ENCODE measurements around the gene COL15A1. TPM values are rescaled to one million over a fixed set of nuclear protein-coding genes. Genes with fewer than 3 reads are reported as not detected.
A peak's percentile ranks its signal among the peaks of the same experiment; 100 is the strongest.

The COL15A1 gene
- total RNA-seq, 4 donors from 2014 or later: 134 to 256 (median 145) TPM

DNA sequence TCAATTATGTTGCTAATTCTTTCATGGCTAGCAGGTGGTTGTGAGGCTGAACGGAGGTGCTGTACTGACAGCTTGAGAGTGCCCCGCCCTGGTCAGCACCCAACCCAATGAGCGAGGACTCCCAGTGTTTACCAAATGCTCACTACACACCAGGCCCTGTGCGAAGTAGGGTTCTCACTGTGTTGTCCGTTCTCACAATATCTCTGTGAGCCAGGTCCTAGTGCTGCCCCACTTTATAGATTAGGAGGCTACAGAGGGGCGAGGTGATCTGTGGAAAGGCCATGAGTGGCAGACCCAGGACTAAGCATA, 28.2 kb downstream of the COL15A1 start:
- H3K4me3 ChIP-seq: no peak overlapping the region
- TF ChIP-seq, protein P1, sequence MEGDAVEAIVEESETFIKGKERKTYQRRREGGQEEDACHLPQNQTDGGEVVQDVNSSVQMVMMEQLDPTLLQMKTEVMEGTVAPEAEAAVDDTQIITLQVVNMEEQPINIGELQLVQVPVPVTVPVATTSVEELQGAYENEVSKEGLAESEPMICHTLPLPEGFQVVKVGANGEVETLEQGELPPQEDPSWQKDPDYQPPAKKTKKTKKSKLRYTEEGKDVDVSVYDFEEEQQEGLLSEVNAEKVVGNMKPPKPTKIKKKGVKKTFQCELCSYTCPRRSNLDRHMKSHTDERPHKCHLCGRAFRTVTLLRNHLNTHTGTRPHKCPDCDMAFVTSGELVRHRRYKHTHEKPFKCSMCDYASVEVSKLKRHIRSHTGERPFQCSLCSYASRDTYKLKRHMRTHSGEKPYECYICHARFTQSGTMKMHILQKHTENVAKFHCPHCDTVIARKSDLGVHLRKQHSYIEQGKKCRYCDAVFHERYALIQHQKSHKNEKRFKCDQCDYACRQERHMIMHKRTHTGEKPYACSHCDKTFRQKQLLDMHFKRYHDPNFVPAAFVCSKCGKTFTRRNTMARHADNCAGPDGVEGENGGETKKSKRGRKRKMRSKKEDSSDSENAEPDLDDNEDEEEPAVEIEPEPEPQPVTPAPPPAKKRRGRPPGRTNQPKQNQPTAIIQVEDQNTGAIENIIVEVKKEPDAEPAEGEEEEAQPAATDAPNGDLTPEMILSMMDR (IDR thresholded peaks at IDR 0.05): no peak
- TF ChIP-seq POLR2A (IDR thresholded peaks at IDR 0.05; ENCODE audit: low read depth) (no peak), EP300 (IDR thresholded peaks at IDR 0.05) (no peak), POLR2AphosphoS5 (IDR thresholded peaks at IDR 0.05) (no peak)
- H3K36me3 ChIP-seq: no peaks in the 10 kb centered on the region
- WGBS: 91% methylated on average over 6 of the region's 6 CpGs
- no peaks in the 10 kb centered on the region for H3K27me3 ChIP-seq
- no peak for DNase-seq (ENCODE audit: extremely low spot score)
- no peaks in the 10 kb centered on the region for H3K9me3 ChIP-seq
- intact Hi-C loops (cut with DNase I): no loop called here
- peak overlapping the region; percentile 84 to 89 (median 87) for H3K27ac ChIP-seq (replicated peaks in 1 of 4)
- peaks cover 54 to 100% (median 98%) of the 10 kb centered on the region in 4 donors for H3K4me1 ChIP-seq

DNA sequence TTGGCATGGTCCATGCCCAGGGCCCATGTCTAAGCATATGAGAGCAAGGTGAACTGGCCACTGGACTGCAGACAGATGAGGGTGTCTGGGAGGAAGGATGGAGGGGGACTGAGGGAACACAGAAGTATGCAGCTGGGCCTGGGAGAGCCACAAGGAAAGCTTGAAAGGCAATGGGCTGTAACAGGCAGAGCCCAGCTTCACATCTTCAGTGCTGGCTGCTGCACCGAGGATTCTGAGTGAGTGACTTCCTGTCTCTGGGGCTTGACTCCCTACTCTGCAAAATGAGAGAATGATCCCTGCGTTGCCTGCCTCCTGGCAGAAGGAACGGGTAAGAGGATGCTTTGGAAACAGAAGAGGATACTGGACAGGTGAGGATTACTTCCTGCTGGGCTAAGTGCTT, 29.0 kb downstream of the COL15A1 start:
- intact Hi-C loops (cut with DNase I): no loop called here

DNA sequence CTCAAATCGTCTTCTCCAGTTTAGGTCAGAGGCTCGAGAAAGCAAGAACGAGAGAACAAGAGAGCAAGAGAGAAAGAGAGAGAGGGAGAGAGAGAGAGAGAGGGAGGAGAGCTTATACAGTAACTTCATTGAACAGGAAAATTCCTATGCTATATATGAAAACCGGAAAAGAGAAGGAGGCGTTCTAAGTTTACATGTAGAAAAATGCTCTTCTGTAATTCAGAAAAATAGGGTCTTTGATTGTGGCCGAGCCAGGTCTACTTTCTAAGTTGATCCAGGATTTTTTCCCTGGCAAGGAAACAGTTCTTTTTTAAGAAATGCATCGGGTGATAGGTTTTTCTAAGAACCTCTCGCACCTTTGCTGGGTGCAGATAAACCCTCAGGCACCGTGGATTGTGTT, 29.5 kb downstream of the COL15A1 start:
- no peak overlapping the region for H3K4me3 ChIP-seq
- intact Hi-C loops (cut with DNase I): no loop called here
- TF ChIP-seq POLR2A (IDR thresholded peaks at IDR 0.05; ENCODE audit: low read depth): no peak
- no peak for TF ChIP-seq POLR2AphosphoS5 (IDR thresholded peaks at IDR 0.05)
- TF ChIP-seq EP300 (IDR thresholded peaks at IDR 0.05): no peak
- TF ChIP-seq, protein P1 (IDR thresholded peaks at IDR 0.05): no peak
- no peaks in the 10 kb centered on the region for H3K36me3 ChIP-seq
- peak overlapping the region; percentile 84 to 89 (median 87) for H3K27ac ChIP-seq (replicated peaks in 1 of 4)
- H3K27me3 ChIP-seq: no peaks in the 10 kb centered on the region
- no peak for DNase-seq (ENCODE audit: extremely low spot score)
- H3K4me1 ChIP-seq: peaks cover 66 to 100% (median 98%) of the 10 kb centered on the region in 4 donors
- H3K9me3 ChIP-seq: no peaks in the 10 kb centered on the region
- WGBS: 29% methylated on average over 9 of the region's 9 CpGs

More for the DNA sequence above, 29.0 kb downstream of the COL15A1 start:
- no peaks in the 10 kb centered on the region for H3K27me3 ChIP-seq
- 44% methylated on average over 3 of the region's 3 CpGs for WGBS
- no peak for TF ChIP-seq EP300 (IDR thresholded peaks at IDR 0.05)
- TF ChIP-seq POLR2AphosphoS5 (IDR thresholded peaks at IDR 0.05): no peak
- TF ChIP-seq, protein P1 (IDR thresholded peaks at IDR 0.05): no peak
- TF ChIP-seq POLR2A (IDR thresholded peaks at IDR 0.05; ENCODE audit: low read depth): no peak
- DNase-seq (ENCODE audit: extremely low spot score): no peak
- H3K4me3 ChIP-seq: no peak overlapping the region
- peaks cover 62 to 100% (median 98%) of the 10 kb centered on the region in 4 donors for H3K4me1 ChIP-seq
- H3K27ac ChIP-seq (replicated peaks in 1 of 4): peak overlapping the region; percentile 84 to 89 (median 87)
- no peaks in the 10 kb centered on the region for H3K9me3 ChIP-seq
- H3K36me3 ChIP-seq: no peaks in the 10 kb centered on the region

GRCh38 chr9:98973576-98973975, 29.9 kb downstream of the COL15A1 start:
- 20% methylated on average over 5 of the region's 6 CpGs for WGBS
- TF ChIP-seq POLR2AphosphoS5 (IDR thresholded peaks at IDR 0.05): peak; percentile 37 to 61
- TF ChIP-seq, protein P1 (IDR thresholded peaks at IDR 0.05): no peak
- no peak for TF ChIP-seq POLR2A (IDR thresholded peaks at IDR 0.05; ENCODE audit: low read depth)
- TF ChIP-seq EP300 (IDR thresholded peaks at IDR 0.05): no peak
- peaks cover 70 to 100% (median 98%) of the 10 kb centered on the region in 4 donors for H3K4me1 ChIP-seq
- H3K4me3 ChIP-seq: no peak overlapping the region
- no peak for DNase-seq (ENCODE audit: extremely low spot score)
- H3K36me3 ChIP-seq: no peaks in the 10 kb centered on the region
- peak overlapping the region; percentile 84 to 89 (median 87) for H3K27ac ChIP-seq (replicated peaks in 1 of 4)
- no peaks in the 10 kb centered on the region for H3K27me3 ChIP-seq
- intact Hi-C loops (cut with DNase I): no loop called here
- H3K9me3 ChIP-seq: no peaks in the 10 kb centered on the region

GRCh38 chr9:98974106-98974505, 30.4 kb downstream of the COL15A1 start:
- Histone ChIP-seq H3K27me3 (no peaks in the 10 kb centered on the region), H3K9me3 (no peaks in the 10 kb centered on the region), H3K4me3 (no peak overlapping the region), H3K4me1 (peaks cover 75 to 100% (median 99%) of the 10 kb centered on the region in 4 donors), H3K27ac (replicated peaks in 1 of 4) (peak overlapping the region; percentile 84 to 89 (median 87)), H3K36me3 (no peaks in the 10 kb centered on the region)
- no peak for DNase-seq (ENCODE audit: extremely low spot score)
- intact Hi-C loops (cut with DNase I): no loop called here
- TF ChIP-seq, protein P1 (IDR thresholded peaks at IDR 0.05): no peak
- no peak for TF ChIP-seq POLR2AphosphoS5 (IDR thresholded peaks at IDR 0.05)
- TF ChIP-seq POLR2A (IDR thresholded peaks at IDR 0.05; ENCODE audit: low read depth): no peak
- TF ChIP-seq EP300 (IDR thresholded peaks at IDR 0.05): no peak
- WGBS: 69% methylated on average over 4 of the region's 6 CpGs

Measured in esophagus muscularis mucosa (tissue), 4 donors.